Pancreas (tissue), 10 donors: ENCODE results near the gene KLF12. TPM values are rescaled to one million over a fixed set of nuclear protein-coding genes. Genes with fewer than 3 reads are reported as not detected.

Experiments
- ATAC-seq, 4 donors: fragments of 200-7000 bp; cut with Tn5 transposase; one replicate each; pipeline versions ENCODE4 v1.8.0 to v1.9.1; 2020; ENCODE audit warnings: mild to moderate bottlenecking in 4 of 4, moderate library complexity in 4 of 4
- DNase-seq, 6 donors: peaks; one replicate each; pipeline ENCODE4 v3.0.0-alpha.2; 2020
- FAIRE-seq: peaks from 2 replicates; lab custom pipeline; 2012; peaks lifted over from hg19 to GRCh38; lab: Jason Lieb, UNC
- H3K27ac ChIP-seq, 4 donors: fragments of 200-600 bp; sonication (generic); 1 replicate in 3 of 4; 2 replicates in 1 of 4; pipeline versions ENCODE4 v1.5.0 to v1.8.0; 2020
- H3K27me3 ChIP-seq, 4 donors: fragments of 200-600 bp; one replicate each; pipeline ENCODE4 v1.8.0; 2021
- H3K36me3 ChIP-seq, 3 donors: fragments of 200-600 bp; sonication (generic) in 1 of 3; one replicate each; pipeline versions ENCODE4 v1.5.0 to v1.8.0; 2020 to 2021
- H3K4me1 ChIP-seq, 3 donors: fragments of 200-600 bp; one replicate each; pipeline ENCODE4 v1.8.0; 2021
- H3K4me3 ChIP-seq, 4 donors: fragments of 200-600 bp; sonication (generic) in 2 of 4; one replicate each; pipeline versions ENCODE4 v1.5.0 to v1.8.0; 2020 to 2021
- H3K9me3 ChIP-seq, 4 donors: fragments of 200-600 bp; one replicate each; pipeline ENCODE4 v1.8.0; 2021
- whole genome bisulfite sequencing, 2 donors: extraction: QIAGEN DNeasy Blood & Tissue Kit; methylation state at CpG; one replicate each; pipeline ENCODE4 v1.1.7; 2013; 5-methylcytosine and 5-hydroxymethylcytosine counted together
- intact Hi-C, 3 donors: fragments of 100-400 bp; cut with DNase I; formaldehyde crosslinking; loops; one replicate each; pipeline versions ENCODE4 v1.11.1 to v1.14.2; 2022
- polyA plus RNA-seq, 2 donors: library from polyadenylated mRNA; stranded (reverse); fragments of 200-250 nt; gene quantifications; one replicate each; pipeline ENCODE4 v1.2.3, GENCODE V29; 2013
- total RNA-seq, 6 donors: library from RNA; stranded (reverse); fragmentation: NEBNext Ultra II Directional in 4 of 6; extraction: Animal tissue kit (Norgen Biotek cat#: 25700) in 4 of 6; gene quantifications; one replicate each; pipeline versions ENCODE4 v1.2.1 to v1.2.4, GENCODE V29; 2021 to 2023
- TF ChIP-seq, protein P1 (sequence below), 4 donors: fragments of 200-600 bp; sonication (generic) in 3 of 4; IDR thresholded peaks; one replicate each; pipeline versions ENCODE4 v1.5.0 to v1.8.0; 2021; ENCODE audit warnings: antibody characterized with exemption in 4 of 4
- donor health status: healthy with polysubstance abuse.
- donor health status: DM: no; HTN: no; CAD: no; lungs with moderate emphysema.
- donor health status: DM: no; HTN: no; CAD: no.
- donor health status: control.
- donor health status: control.
- donor health status: Bipolar disorder and iron deficiency.
- donor health status: DM: yes; HTN: yes; CAD: no.
- donor health status: DM: no; HTN: no; CAD: no.
- donor health status: DM: no; HTN: no; CAD: no.
- donor health status: DM: yes; HTN: yes; CAD: no.

The KLF12 gene
- total and polyA plus RNA-seq, 8 donors, result 0.46 to 5.2 (median 1.4) TPM

DNA sequence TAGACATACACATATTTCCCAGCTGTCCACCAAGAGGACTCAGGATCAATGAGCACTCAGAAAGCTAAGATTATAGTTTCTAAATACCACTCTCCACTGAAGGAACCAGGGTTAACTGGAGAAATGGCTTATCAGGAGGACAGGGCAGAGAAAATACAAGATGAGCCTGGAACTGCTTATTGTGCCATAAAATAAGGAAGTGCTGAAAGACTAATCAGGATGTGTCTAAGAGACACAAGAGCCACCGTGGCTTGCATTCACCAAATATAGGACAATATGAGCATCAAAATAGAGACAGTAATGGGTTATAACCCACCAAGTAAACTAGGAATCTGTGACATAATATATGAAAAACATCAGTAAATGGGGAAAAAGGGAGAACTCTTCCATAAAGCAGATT, 32.8 kb downstream of the KLF12 start:
- Histone ChIP-seq H3K36me3 (no peaks in the 10 kb centered on the region), H3K27ac (no peak overlapping the region), H3K27me3 (no peaks in the 10 kb centered on the region), H3K4me3 (no peak overlapping the region), H3K9me3 (no peaks in the 10 kb centered on the region), H3K4me1 (peaks cover 0 to 3% (median 0%) of the 10 kb centered on the region in 3 donors)
- intact Hi-C loops, result no loop called here
- TF ChIP-seq, protein P1, sequence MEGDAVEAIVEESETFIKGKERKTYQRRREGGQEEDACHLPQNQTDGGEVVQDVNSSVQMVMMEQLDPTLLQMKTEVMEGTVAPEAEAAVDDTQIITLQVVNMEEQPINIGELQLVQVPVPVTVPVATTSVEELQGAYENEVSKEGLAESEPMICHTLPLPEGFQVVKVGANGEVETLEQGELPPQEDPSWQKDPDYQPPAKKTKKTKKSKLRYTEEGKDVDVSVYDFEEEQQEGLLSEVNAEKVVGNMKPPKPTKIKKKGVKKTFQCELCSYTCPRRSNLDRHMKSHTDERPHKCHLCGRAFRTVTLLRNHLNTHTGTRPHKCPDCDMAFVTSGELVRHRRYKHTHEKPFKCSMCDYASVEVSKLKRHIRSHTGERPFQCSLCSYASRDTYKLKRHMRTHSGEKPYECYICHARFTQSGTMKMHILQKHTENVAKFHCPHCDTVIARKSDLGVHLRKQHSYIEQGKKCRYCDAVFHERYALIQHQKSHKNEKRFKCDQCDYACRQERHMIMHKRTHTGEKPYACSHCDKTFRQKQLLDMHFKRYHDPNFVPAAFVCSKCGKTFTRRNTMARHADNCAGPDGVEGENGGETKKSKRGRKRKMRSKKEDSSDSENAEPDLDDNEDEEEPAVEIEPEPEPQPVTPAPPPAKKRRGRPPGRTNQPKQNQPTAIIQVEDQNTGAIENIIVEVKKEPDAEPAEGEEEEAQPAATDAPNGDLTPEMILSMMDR (IDR thresholded peaks at IDR 0.05), result no peak
- ATAC-seq (no peak), FAIRE-seq (no peak), DNase-seq (no peak)
- WGBS, 2 donors, result 91 to 93% methylated on average over 1 of the region's 1 CpG

DNA sequence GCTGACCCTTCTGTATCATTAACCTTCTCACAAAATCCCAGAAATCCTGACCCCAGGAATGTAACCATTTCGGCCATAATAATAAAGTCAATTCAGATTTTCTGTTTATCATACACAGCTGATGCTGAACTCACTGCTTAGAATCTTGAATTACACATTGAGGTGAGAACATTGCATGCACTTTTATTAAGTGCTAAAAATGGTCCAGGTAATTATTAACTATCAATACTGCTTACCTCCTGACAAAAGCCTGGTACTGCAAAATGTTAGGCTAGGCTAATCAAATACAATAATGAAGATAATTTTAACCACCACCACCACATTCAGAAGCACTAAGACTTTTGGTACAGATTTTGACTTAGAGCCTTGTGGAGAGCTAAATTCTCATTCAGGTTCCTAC, 36.1 kb downstream of the KLF12 start:
- ATAC-seq, result peak in 3 of 4 donors; percentile 16 to 61 (median 61)
- 49 to 57% methylated on average over 1 of the region's 1 CpG for WGBS, 2 donors
- no peak overlapping the region for H3K27ac ChIP-seq

DNA sequence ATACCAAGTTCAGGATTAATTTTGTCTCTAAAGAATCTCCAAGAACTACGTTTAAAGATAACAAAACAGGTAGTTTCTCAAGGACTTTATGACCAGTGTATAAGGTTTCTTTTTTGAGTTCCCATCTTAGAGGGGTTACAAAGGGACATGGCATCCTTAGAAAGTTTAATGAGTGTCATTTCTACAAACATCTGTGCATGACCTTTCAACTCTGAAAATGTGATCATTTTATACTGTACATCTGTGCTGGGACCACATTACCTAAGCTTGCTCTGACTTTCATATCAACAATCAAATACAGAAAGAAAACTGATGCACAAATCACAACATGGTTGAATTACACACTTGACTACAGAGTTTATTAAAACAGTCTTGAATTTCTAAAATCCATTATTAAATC, 37.1 kb downstream of the KLF12 start:
- FAIRE-seq (no peak), DNase-seq (no peak), ATAC-seq (no peak)
- Histone ChIP-seq H3K27ac (no peak overlapping the region), H3K4me3 (no peak overlapping the region), H3K27me3 (no peaks in the 10 kb centered on the region), H3K4me1 (peaks cover 0 to 3% (median 0%) of the 10 kb centered on the region in 3 donors), H3K36me3 (no peaks in the 10 kb centered on the region), H3K9me3 (no peaks in the 10 kb centered on the region)
- 29 to 34% methylated on average over 1 of the region's 1 CpG for WGBS, 2 donors
- TF ChIP-seq, protein P1 (IDR thresholded peaks at IDR 0.05), result no peak
- intact Hi-C loops, result no loop called here

More for the DNA sequence above, 36.1 kb downstream of the KLF12 start:
- Histone ChIP-seq H3K4me3 (no peak overlapping the region), H3K9me3 (no peaks in the 10 kb centered on the region), H3K27me3 (no peaks in the 10 kb centered on the region), H3K36me3 (no peaks in the 10 kb centered on the region), H3K4me1 (peaks cover 0 to 3% (median 0%) of the 10 kb centered on the region in 3 donors)
- intact Hi-C loops, result no loop called here
- no peak for FAIRE-seq
- no peak for DNase-seq
- TF ChIP-seq, protein P1 (IDR thresholded peaks at IDR 0.05), result no peak

DNA sequence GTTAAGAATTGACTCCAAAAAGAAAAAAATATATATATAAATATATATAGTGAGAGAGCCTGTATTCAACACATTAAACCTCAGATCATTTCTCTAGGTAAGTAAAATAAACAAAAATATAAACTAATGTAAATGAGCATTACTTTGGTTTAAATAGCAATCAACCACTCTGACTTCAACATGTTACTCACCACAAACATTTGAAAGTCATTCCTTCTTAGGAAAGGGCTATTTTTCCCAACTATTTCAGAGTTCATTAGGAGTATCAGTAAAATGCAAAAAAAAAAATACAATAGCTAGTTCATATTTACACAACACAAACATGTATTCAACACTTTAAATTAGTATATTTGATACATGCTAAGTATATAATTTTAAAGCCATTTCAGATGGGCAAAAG, 40.5 kb downstream of the KLF12 start:
- intact Hi-C loops, result no loop called here
- TF ChIP-seq, protein P1 (IDR thresholded peaks at IDR 0.05), result no peak
- ATAC-seq, result no peak

DNA sequence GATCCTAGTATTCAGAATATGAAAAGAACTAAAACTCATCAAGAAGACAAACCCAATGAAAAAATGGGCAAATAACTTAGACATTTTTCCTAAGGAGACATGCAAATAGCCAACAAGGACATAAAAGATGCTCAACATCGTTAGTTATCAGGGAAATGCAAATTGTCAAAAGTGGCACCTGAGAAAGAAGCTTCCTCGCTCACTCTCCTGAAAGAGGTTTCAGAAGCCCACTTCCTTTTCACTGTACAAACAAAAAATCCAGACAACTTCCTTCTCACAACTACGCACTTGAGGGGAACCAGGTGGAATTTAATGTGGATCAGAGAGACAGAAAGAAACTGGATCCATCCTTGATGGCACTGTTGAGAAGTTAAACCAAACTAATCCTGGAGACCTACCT, 41.5 kb downstream of the KLF12 start:
- no peak overlapping the region for H3K4me3 ChIP-seq
- H3K27me3 ChIP-seq, result no peaks in the 10 kb centered on the region
- intact Hi-C loops, result no loop called here
- TF ChIP-seq, protein P1 (IDR thresholded peaks at IDR 0.05), result no peak
- FAIRE-seq (no peak), ATAC-seq (no peak), DNase-seq (no peak)
- no peaks in the 10 kb centered on the region for H3K4me1 ChIP-seq
- no peak overlapping the region for H3K27ac ChIP-seq
- 72 to 77% methylated on average over 3 of the region's 3 CpGs for WGBS, 2 donors
- H3K9me3 ChIP-seq, result no peaks in the 10 kb centered on the region
- H3K36me3 ChIP-seq, result no peaks in the 10 kb centered on the region

More for the DNA sequence above, 40.5 kb downstream of the KLF12 start:
- no peak overlapping the region for H3K4me3 ChIP-seq
- H3K9me3 ChIP-seq, result no peaks in the 10 kb centered on the region
- no peaks in the 10 kb centered on the region for H3K27me3 ChIP-seq
- peaks cover 0 to 3% (median 0%) of the 10 kb centered on the region in 3 donors for H3K4me1 ChIP-seq
- no peak overlapping the region for H3K27ac ChIP-seq
- FAIRE-seq (no peak), DNase-seq (no peak)
- no peaks in the 10 kb centered on the region for H3K36me3 ChIP-seq
